GM19035 (cell line): Measurements from ENCODE around the gene ANKRD13B.

Source experiments
- ATAC-seq: cut with Tn5 transposase; IDR thresholded peaks from one replicate; pipeline ENCODE4 v1.9.1; 2021; ENCODE audit not compliant: unreplicated experiment

The ANKRD13B gene

DNA sequence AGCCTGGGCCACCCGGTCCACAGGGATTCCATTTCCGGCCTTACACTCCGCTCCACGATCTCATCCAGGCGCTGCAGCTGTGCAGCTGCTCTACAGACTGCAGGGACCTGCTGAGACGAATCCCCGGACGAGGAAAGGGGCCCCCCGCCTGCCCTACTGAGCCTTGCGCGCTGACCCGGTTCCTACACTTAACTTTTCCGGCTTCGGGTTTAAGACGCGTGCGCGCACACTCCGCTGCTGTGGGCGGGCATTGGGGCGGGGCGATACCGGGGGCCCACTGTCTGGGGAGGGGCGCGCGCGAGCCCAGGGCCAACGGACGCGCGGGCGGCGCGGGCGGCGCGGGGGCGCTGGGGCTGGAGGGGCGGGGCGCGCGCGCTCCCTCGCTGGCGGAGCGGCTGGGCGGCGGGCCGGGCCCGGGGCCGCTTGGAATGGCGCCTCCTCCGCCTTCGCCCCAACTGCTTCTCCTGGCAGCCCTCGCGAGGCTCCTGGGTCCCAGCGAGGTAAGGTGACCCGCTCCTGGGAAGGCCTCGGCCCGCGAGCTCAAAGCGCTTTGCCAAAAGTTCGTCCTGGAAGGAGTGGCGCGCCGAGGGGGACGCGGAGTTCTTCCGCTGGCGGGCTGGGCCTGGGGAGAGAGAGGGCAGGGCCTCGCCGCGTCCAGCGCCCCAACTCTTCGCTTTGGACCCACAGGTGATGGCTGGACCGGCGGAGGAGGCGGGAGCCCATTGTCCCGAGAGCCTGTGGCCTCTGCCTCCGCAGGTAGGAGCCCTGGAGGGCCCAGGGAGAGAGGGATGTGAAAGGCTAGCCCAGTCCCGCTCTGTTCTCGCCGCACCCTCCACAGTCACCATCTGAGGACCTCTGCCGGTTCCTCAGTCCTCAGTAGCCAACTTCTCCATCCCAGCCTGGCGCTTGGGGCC lies 24.3 kb upstream of the ANKRD13B start, which contains the start of gene TP53I13:
TP53I13 (plus strand) TSS at position 371 of the 914 bp plus-strand sequence; CDS start at position 429, 58 bp downstream.
- ATAC-seq: peak; percentile 48

DNA sequence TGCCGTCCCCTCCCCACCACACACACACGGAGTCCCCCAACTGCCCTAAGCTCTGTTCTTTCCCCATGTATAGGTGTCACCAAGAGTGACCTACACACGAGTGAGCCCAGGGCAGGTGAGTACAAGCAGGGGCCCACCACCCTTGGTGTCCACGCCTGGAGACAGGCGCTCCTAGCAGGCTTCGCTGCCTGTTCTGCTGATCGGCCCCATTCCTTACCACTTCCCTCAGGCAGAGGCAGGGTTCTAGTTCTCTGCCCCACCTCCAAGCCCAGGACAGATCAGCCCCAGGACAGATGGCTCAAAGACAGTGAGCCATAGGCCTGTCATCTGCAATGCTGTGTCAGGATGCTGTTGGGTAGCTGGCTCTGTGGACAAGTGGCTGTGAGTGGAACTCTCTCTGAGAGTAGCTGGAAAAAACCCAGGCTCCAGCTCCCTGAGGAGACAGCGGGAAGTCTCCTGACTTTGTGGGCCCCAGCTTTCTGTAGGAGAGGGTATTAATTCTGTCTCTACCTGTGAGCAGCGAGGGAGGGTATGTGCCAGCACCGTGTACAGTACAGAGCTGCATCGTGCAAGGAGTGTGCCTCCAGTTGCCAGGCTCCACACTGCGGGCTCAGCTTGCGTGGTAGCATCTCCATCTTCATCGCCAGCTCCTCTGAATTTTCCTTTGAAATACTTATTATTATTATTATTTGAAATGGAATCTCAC lies 23.5 kb upstream of the ANKRD13B start:
- ATAC-seq: no peak

DNA sequence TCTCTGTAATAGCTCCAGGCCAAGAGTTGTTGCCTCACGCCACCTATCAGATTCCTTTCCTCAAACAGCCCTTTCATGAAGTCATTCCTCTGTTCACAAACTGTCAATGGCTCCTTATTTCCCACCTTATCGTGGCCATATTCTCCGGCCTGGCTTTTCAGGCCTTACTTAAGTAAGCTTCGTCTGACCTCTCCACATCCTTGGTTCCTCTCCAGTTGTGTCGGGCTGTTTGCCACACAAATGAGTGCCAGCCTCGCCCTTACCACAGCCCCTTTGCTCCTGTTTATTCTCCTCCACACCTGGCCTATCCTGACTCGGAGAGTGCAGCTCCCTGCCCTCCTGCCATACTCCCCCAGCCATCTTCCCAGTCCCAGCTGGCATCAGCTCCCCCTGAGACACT lies 22.4 kb upstream of the ANKRD13B start:
- no peak for ATAC-seq

DNA sequence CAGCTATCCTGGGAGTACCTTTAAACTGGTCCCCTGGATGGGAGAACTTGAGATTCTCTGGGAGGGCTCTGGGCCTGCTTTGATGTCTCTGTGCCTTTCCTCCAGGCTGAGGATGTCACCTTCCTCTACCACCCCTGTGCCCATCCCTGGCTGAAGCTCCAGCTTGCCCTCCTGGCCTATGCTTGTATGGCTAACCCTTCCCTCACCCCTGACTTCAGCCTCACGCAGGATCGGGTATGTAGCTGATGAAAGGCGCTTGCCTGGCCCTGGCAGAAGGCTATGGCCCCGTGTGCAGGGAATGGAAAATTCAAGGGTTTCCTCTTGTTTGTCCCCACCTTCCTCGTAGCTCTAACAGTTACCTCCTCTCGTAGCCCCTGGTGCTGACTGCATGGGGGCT lies 21.4 kb upstream of the ANKRD13B start:
- no peak for ATAC-seq

DNA sequence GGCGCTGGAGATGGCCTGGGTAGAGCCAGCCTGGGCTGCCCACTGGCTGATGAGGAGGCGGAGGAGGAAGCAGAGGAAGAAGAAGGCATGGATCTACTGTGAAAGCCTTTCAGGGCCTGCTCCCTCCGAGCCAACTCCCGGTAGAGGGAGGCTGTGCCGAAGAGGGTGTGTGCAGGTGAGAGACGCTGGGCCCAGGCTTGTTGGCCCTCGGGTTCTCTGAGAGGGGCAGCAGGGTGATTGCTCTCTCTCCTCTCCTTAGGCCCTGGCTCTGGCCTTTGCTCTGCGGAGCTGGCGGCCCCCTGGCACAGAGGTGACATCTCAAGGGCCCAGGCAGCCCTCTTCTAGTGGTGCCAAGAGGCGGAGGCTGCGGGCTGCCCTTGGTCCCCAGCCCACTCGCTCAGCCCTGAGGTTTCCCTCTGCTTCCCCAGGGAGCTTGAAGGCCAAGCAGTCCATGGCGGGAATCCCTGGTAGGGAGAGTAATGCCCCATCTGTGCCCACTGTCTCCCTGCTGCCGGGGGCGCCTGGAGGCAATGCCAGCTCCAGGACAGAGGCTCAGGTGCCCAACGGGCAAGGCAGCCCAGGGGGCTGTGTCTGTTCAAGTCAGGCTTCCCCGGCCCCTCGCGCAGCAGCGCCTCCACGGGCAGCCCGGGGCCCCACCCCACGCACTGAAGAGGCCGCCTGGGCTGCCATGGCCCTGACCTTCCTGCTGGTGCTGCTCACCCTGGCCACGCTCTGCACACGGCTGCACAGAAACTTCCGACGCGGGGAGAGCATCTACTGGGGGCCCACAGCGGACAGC lies 20.9 kb upstream of the ANKRD13B start:
- no peak for ATAC-seq

DNA sequence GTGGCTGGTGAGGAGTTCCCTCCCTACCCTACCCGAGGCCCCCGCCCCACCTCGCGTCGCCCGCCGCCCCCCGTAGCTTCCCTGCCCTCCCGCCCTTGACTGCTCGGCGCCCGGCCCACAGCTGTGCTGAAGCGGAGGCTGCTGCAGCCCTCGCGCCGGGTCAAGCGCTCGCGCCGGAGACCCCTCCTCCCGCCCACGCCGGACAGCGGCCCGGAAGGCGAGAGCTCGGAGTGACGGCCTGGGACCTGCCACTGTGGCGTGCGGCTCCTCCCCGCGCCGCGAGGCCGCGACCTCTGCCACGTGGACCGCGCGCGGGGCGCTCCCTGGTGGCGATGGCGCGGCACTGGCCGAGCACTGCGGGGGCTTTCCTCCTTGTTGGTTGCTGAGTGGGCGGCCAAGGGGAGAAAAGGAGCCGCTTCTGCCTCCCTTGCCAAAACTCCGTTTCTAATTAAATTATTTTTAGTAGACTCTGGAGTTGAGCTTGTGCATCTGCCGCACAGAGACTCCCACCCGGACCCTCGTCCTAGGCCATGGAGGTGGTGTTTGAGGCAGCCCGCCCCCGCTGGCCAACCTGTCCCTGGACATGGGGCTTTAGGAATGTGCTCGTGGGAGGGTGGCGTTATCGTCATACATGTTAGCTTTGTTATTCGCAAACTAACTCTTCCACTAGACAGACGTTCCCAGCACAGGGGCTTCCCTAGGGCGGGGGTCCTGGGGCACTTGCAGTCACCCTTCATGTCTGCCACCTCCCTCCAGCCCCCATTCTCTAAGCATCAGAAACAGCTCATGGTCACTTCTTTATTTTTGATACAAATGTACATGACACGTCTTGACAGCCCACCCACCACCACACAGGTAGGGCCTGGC lies 20.0 kb upstream of the ANKRD13B start:
- ATAC-seq: no peak

DNA sequence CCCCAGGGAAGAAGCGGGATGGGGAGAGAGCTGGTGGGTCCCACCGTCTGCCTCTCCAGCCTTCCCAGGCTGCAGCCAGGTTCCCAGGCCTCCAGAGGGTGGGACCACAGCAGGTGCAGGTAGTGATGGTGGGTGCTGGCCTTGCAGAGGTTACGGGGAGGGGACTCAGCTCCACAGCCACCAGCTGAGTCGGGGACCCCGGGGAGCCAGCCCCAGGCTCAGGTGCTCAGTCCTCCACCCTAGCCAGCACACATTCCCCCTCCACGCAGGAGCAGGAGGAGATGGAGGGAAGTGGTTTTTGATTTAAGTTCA lies 19.4 kb upstream of the ANKRD13B start:
- no peak for ATAC-seq

DNA sequence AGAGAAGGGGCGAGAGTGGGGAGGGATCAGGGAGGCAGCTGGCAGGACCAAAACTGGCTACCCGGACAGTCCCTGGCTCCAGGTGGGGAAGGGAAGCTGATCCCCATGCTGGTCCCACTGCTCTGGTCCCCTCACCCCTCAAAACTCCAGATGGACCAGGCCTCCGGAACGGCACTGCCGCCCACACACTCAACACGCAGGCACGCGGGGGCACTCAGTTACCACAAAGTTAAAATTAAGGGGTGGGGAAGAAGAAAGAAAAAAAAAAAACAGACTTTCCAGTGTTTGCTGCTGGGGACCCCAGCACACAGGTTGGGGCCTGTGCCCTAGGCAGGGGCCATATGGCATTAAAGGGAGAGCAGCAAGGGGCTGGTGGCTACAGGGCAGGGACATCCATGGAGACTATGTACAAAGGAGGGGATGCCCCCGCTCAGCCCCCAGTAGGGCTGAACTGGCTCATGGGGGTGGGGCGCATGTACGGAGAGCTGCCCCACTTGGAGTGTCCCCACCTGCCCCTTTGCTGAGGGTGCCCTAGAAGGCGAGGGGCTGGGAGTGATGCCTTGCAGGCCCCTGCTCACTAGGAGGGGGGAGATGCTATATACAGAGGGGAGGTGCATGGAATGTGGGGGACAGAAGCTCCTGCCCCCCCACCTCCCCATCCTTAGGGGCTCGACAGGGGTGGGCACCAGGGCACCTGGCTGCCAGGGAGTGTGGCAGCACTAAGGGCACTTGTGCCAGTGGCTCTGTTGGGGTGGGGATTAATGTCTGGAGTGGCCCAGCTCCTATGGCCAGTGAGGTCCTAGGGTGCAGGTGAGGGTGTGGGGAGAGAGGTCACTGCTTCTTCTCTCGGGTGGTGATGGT lies 18.8 kb upstream of the ANKRD13B start:
- ATAC-seq: no peak

DNA sequence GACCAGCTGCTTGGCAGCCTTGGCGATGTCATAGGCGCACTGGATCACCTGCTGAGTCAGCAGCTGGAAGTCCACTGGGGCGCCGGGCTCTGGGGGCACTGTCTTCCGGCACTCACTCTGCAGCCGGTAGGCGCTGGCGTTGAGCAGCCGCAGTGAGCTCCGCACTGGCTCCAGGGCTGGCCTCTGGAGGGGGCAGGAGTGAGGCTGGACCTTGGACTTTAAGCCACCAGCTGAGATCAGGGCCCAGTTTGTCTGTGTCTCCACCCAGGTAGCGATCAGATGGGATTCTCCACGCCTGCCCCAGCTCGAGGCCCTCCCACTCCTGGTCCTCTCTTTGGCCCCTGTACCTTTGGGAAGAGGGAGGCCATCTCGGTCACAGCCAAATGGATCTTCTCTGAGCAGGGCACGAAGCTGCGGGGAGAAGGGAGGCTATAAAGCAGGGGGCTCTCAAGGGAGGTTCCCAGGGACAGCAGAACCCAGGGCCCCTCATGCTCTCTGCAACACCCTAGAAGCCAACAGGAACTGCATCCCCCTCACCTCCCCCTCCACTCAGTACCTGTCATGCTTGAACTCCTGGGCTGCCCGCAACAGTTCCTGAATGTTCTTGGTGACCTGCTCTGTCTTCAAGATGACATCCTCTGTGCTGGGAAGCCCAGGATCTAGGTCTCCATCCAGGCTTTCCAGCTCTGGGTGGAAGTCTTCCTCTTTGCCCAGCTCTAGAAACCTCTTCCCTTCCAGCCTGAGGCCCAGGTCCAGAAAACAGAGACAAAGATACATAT lies 18.0 kb upstream of the ANKRD13B start:
- no peak for ATAC-seq

DNA sequence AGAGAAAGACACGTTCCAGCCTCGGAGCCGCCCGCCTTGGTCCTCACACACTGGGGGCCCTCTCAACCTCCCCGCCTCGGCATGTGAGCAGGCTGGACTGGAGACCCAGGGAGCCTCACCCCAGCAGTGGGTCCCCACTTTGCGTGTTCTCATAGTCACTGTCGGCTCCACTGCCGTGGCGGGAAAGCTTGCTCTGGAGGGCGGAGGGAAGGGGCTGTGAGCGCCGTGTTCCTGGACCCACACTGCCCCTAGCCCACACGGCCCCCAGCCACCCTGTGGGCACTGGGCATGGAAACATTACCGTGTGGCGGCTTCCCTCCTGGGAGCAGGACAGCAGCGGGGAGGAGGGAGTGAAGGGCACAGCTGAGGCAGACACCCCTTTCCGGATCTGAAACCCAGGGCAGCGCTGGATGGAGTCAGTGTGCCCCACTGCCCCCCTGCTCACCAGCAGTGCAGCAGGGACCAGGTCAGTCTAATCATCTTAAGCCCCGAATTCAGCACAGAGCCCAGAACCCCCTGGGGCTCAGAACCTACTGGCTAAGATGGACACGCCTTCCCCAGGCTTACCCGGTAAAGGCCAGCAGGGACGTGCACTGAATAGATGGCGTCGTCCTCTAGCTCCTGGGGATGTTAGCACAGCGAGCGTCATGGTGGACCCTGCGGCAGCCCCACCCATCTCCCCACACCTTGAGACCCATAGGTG lies 17.3 kb upstream of the ANKRD13B start:
- no peak for ATAC-seq

DNA sequence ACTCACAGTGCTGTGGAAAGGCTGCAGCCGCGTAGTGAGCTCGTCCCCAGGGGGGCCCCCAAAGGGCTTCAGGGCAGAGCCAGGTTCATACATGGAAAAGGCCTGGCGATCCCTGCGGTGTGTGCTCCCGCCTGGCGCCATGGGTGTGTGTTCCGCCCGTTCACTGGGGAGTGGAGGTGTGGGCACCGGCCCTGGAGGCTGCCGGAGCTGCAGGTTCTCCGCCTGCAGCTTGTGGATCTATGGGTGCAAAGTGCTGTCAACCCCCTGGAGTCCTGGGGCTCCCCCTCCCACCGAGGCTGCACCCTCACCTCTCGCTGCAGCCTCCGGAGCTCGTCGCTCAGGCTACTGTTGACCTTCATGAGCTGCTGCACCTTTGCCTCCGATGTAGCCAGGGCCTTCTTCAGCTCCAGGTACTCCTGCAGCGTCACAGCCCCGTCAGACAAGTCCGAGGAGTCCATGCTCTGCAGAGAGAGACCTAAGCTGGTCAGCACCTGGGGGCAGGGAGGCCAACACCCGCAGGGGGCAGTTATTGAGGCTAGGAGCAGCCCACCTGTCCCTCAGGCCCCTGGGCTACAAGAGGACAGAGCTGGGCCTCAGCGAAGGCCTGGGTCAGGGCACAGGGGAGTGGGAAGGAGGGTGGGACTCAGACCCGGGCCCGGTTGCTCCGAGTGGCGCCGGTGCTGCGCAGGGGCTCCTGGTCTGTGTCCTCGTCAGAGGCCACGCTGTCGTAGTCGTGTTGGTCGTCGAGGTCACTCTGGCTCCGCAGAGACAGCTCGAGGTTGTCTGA lies 16.5 kb upstream of the ANKRD13B start:
- ATAC-seq: no peak

DNA sequence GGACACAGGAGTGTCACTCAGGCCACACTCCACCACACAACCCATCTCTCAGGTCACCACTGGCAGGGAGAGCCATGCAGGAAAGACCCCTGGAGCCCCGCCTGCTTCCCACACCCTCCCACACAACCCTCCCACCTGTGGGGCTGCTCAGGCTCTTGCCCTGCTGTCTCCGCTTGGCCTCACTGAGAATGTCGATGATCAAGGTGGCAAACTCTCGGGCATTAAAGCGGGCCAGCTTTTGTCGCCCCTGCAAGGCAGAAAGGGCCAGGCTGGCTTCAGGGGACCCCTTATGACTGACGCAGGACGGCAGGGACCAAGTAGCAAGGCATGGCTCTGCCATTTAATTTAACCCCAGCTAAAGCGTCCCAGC lies 15.9 kb upstream of the ANKRD13B start:
- no peak for ATAC-seq

DNA sequence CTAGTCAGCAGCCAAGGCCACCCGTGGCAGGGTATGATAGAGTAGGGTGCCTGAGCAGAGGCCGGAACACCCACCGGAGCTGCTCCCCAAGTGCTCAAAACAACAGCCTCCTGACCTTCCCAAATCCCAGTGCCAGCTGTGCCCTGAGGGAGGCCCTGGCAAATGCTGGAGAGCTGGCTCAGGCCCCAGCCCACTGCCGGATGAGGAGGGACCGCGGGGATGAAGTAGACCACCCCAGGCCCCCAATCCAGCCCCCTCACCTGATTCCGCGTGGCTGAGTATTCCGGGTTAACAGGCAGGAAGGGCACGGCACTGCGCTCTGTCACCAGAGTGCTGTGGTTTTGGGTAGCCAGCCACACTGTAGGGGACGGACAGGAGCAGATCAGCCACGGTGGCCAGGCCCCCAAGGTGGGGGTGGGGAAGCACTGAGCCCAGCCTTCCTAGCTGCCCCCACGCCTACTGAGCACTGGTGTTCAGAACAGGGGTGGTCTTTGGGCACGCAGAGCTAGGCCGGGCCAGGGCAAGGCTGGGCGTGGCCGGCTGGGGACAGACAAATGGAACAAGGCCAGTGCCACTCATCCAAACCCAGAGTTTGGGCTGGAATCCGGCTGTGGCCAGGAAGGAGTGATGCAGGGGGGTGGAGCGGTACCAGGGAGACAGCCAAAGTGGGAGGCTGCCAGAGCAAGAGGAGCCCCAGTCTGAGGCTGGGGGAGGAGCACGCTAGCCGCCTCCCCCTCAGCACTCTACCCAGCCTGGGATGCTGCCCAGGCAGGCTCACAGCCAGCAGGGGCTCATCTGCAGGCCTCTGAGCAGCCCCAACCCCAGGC lies 15.3 kb upstream of the ANKRD13B start:
- ATAC-seq: no peak

DNA sequence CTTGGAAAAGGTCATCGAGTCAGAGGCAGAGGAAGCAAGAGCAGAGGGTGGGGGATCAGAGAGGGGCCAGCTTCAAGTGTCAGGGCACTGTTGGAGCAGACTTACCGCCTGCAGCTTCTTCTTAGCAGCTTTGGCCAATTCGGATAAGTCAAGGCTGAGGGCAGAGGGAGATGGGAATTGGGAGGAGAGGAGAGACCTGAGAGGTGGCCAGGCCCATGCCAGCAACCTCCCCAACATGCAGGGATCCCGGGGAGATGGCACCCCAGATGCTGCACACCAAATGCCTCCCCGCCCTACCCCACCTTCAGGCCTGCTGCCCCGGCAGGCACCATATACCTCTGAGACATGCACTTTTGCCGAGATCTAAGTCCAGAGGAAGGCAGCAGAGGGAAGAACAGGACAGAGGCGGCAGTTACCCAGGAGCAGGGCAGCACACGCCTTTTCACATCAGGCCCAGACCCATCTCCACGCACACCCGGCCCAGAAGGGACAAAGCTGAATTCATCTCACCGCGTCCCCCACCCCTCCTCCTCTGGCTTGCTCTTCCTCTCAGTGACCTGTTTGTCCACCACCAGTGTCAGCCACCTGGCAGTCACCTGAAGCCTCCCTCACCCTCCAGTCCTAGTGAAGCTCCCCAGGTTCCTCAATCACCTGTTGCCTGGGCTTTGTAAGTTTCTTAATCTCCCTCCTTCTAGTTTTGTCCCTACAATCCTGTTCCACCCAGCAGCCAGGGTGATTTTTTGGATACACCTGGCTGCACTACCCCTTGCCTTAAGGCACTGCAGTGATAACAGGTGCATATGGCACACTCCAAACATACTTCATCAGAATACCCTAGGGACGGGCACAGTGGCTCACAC lies 14.1 kb upstream of the ANKRD13B start:
- no peak for ATAC-seq

DNA sequence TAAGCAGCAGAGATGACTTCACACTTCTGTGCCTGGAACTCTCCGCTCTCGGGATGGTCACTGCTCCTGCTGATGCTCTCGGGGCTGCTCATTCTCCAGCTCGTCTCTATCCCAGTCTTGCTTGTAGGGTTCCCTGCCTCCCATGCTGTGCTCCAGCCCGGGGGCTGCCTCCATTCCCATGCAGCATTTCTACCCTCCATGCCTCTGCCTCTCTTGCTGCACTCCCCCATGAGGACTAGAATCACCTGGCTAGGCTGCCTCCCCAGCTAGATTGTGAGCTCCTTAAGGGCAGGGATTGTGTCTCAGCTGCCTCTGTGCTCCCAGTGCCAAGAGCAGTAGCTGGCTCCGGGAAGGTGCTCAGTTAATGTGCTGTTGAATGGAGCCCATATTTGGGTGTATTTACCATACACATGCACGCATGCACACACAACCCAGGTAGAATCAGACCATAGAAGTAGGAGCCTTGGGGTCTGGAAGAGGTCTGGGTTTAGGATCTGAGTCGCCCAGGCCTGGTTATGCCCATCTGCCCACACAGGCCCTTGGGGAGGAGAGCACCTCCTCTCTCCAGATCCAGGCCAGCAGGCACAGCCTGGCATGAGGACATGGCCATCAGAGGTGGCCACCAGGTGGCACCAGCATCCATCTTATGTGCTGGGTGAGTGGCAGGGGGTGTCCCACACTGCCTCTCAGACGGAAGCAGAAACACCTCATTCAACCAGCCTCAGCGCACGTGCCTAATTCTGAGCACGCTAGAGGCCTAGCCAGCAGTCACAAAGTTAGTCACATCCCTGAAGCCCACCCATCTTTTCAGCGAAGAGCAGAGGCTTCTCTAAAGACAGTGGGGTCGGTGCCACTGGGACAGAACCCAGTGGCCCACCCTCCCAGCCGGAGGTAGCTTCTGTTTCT lies 12.8 kb upstream of the ANKRD13B start:
- peak; percentile 71 for ATAC-seq
